ENCODE measurements around the gene INPP4B. TPM values are rescaled to one million over a fixed set of nuclear protein-coding genes. Genes with fewer than 3 reads are reported as not detected.

Gene INPP4B
- total and polyA plus RNA-seq, 2 donors (not counting 1 experiment from before 2014, with no cell fraction given): 0.03 TPM; not detected in 1

DNA sequence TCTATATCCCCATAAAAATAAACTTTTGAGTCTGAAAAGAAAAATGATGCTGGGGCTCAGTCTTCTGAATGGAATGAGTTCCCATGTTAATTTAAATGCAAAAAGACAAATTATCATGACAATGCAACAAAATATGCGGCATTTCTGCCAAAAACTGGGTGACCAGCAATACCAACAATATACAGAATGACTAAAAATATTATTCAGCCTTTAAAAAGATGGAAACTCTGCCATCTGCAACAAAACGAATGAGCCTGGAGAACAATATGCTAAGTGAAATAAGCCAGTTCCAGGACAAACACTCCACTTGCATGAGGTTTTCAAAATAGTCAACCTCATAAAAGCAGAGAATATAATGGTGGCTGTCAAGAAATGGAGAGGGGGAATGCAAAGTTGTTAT lies 651.2 kb downstream of the INPP4B start:
- Mint-ChIP-seq H3K9me3 (ENCODE audit: insufficient read depth) (no peaks in the 10 kb centered on the region), H3K4me3 (no peak overlapping the region), H3K27me3 (no peaks in the 10 kb centered on the region), H3K27ac (no peak overlapping the region), H3K4me1 (no peaks in the 10 kb centered on the region)
- intact Hi-C loops (cut with micrococcal nuclease): no loop called here
- 73% methylated on average over 2 of the region's 2 CpGs for WGBS (ENCODE audit: insufficient coverage)
- Histone ChIP-seq H3K9ac (ENCODE audit: low read length) (no peak overlapping the region), H4K20me1 (ENCODE audit: control insufficient read depth, insufficient read depth, low read length, poor library complexity, severe bottlenecking) (no peaks in the 10 kb centered on the region), H3K36me3 (replicated peaks in 1 of 2; ENCODE audit: control extremely low read depth in 1 of 2, control insufficient read depth in 1 of 2, extremely low read depth in 1 of 2, insufficient read depth in 2 of 2, low read length in 1 of 2) (no peaks in the 10 kb centered on the region), H3K4me1 (ENCODE audit: control insufficient read depth in 2 of 2, insufficient read depth in 2 of 2, low read length in 2 of 2) (no peaks in the 10 kb centered on the region), H2AFZ (ENCODE audit: insufficient read depth, low read depth, low read length, poor library complexity, severe bottlenecking) (no peak overlapping the region), H3K4me3 (ENCODE audit: control extremely low read depth in 1 of 5, extremely low read depth in 1 of 5, insufficient read depth in 1 of 5, low read depth in 2 of 5, low read length in 4 of 5) (no peak overlapping the region), H3K79me2 (ENCODE audit: control insufficient read depth, insufficient read depth, low read length) (no peaks in the 10 kb centered on the region), H3K27me3 (replicated peaks in 1 of 4; ENCODE audit: control extremely low read depth in 1 of 4, control insufficient read depth in 3 of 4, insufficient read depth in 4 of 4, low read length in 3 of 4) (no peaks in the 10 kb centered on the region), H3K4me2 (replicated peaks; ENCODE audit: low read depth, low read length, poor library complexity, severe bottlenecking) (no peak overlapping the region), H3K27ac (ENCODE audit: low read length in 2 of 2) (no peak overlapping the region), H3K9me3 (ENCODE audit: control extremely low read depth in 1 of 3, control insufficient read depth in 2 of 3, insufficient read depth in 1 of 3, low read length in 2 of 3) (no peaks in the 10 kb centered on the region)
- DNase-seq: no peak
- POLR2A ChIA-PET: no interaction called here
- CTCF ChIA-PET: no interaction called here
- ATAC-seq (ENCODE audit: low read depth): no peak
- TF ChIP-seq, protein P1, sequence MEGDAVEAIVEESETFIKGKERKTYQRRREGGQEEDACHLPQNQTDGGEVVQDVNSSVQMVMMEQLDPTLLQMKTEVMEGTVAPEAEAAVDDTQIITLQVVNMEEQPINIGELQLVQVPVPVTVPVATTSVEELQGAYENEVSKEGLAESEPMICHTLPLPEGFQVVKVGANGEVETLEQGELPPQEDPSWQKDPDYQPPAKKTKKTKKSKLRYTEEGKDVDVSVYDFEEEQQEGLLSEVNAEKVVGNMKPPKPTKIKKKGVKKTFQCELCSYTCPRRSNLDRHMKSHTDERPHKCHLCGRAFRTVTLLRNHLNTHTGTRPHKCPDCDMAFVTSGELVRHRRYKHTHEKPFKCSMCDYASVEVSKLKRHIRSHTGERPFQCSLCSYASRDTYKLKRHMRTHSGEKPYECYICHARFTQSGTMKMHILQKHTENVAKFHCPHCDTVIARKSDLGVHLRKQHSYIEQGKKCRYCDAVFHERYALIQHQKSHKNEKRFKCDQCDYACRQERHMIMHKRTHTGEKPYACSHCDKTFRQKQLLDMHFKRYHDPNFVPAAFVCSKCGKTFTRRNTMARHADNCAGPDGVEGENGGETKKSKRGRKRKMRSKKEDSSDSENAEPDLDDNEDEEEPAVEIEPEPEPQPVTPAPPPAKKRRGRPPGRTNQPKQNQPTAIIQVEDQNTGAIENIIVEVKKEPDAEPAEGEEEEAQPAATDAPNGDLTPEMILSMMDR (IDR thresholded peaks at IDR 0.05): no peak
- no peak for TF ChIP-seq EZH2 (IDR thresholded peaks at IDR 0.05; ENCODE audit: borderline replicate concordance, insufficient read depth, low read depth, low read length, poor library complexity, severe bottlenecking)

DNA sequence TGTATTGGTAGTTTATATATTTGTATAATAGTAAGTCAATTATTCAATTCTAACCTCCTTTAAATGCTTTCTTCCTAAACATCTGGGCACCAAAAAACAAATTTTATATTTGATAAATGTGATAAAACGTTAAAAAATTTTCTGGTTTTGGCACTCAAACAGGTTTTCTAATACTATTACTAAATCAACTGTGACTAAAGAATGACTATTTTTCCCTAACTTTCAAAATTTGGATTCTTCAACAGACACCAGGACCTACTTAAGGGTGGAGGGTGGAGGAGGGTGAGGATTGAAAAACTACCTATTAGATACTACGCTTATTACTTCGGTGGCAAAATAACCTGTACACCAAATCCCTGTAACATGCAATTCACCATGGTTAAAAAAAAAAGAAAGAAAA lies 654.2 kb downstream of the INPP4B start:
- POLR2A ChIA-PET: no interaction called here
- WGBS (ENCODE audit: insufficient coverage): no CpG with 5 or more reads among the region's 3 CpGs
- H3K4me3 Mint-ChIP-seq: no peak overlapping the region
- no peaks in the 10 kb centered on the region for H3K4me1 ChIP-seq (ENCODE audit: control insufficient read depth in 2 of 2, insufficient read depth in 2 of 2, low read length in 2 of 2)
- no peak overlapping the region for H3K27ac Mint-ChIP-seq
- no peaks in the 10 kb centered on the region for H3K9me3 ChIP-seq (ENCODE audit: control extremely low read depth in 1 of 3, control insufficient read depth in 2 of 3, insufficient read depth in 1 of 3, low read length in 2 of 3)
- intact Hi-C loops (cut with micrococcal nuclease): no loop called here
- no peak overlapping the region for H3K9ac ChIP-seq (ENCODE audit: low read length)
- no peaks in the 10 kb centered on the region for H3K79me2 ChIP-seq (ENCODE audit: control insufficient read depth, insufficient read depth, low read length)
- no peak overlapping the region for H2AFZ ChIP-seq (ENCODE audit: insufficient read depth, low read depth, low read length, poor library complexity, severe bottlenecking)
- H3K9me3 Mint-ChIP-seq (ENCODE audit: insufficient read depth): no peaks in the 10 kb centered on the region
- H3K4me2 ChIP-seq (replicated peaks; ENCODE audit: low read depth, low read length, poor library complexity, severe bottlenecking): no peak overlapping the region
- H3K4me1 Mint-ChIP-seq: no peaks in the 10 kb centered on the region
- H3K27me3 ChIP-seq (replicated peaks in 1 of 4; ENCODE audit: control extremely low read depth in 1 of 4, control insufficient read depth in 3 of 4, insufficient read depth in 4 of 4, low read length in 3 of 4): no peaks in the 10 kb centered on the region
- H3K4me3 ChIP-seq (ENCODE audit: control extremely low read depth in 1 of 5, extremely low read depth in 1 of 5, insufficient read depth in 1 of 5, low read depth in 2 of 5, low read length in 4 of 5): no peak overlapping the region
- no peaks in the 10 kb centered on the region for H3K36me3 ChIP-seq (replicated peaks in 1 of 2; ENCODE audit: control extremely low read depth in 1 of 2, control insufficient read depth in 1 of 2, extremely low read depth in 1 of 2, insufficient read depth in 2 of 2, low read length in 1 of 2)
- H4K20me1 ChIP-seq (ENCODE audit: control insufficient read depth, insufficient read depth, low read length, poor library complexity, severe bottlenecking): no peaks in the 10 kb centered on the region
- H3K27me3 Mint-ChIP-seq: no peaks in the 10 kb centered on the region
- CTCF ChIA-PET: no interaction called here
- no peak for TF ChIP-seq EZH2 (IDR thresholded peaks at IDR 0.05; ENCODE audit: borderline replicate concordance, insufficient read depth, low read depth, low read length, poor library complexity, severe bottlenecking)
- TF ChIP-seq, protein P1 (IDR thresholded peaks at IDR 0.05): no peak
- no peak for ATAC-seq (ENCODE audit: low read depth)
- no peak overlapping the region for H3K27ac ChIP-seq (ENCODE audit: low read length in 2 of 2)
- DNase-seq: no peak

Data from B cell (primary cell).